A549 treated with DMSO at 1 μM for 4 hours (cell line): ENCODE data around the gene PTCHD1. TPM values are rescaled to one million over a fixed set of nuclear protein-coding genes. Genes with fewer than 3 reads are reported as not detected.

Experiments used
- total RNA-seq: library from RNA; stranded (reverse); fragments of 200-300 nt; extraction: Qiagen RNA extraction; gene quantifications from 5 replicates; pipeline ENCODE4 v1.2.3, GENCODE V29; 2022; ENCODE audit warnings: low read depth

Gene PTCHD1
- total RNA-seq, result not detected in 5 replicates

GRCh38 chrX:23334848-23335599 is at the start of gene PTCHD1:
Gene PTCHD1 (plus strand): TSS chrX:23334849. CDS start chrX:23334876, 27 bp downstream.

